Heart left ventricle (tissue), 13 donors: ENCODE data around the gene LMCD1.

ENCODE experiments used
- POLR2A ChIP-seq, 2 donors: fragments of 450-650 bp; IDR thresholded peaks; one replicate each; pipeline ENCODE4 v1.6.1; 2017; ENCODE audit warnings: antibody characterized with exemption in 2 of 2, mild to moderate bottlenecking in 2 of 2, moderate library complexity in 2 of 2
- TF ChIP-seq, protein P1 (sequence below), 12 donors: fragments of 200-600 bp; sonication (generic) in 4 of 12; IDR thresholded peaks; one replicate each; pipeline versions ENCODE4 v1.5.0 to v1.8.0; 2018 to 2022; ENCODE audit warnings: antibody characterized with exemption in 12 of 12, mild to moderate bottlenecking in 5 of 12
- donor health status: ischemic (EF 13 %, LVEDD 7.1; RV severe dilation, severe dysfunction).
- donor health status: DM: no; HTN: yes; CAD: no.
- donor health status: DM: no; HTN: no; CAD: no.
- donor health status: ischemic (EF 25% LVEDD 6.9; RV normal size, moderate dysfunction).
- donor health status: ischemic (EF 25% LVEDD 5.7; RV mildly dilated, moderate dysfunction).
- donor health status: ischemic (EF 35%, LVEDD 5.7; RV mildly dilated, moderate dysfunction).
- donor health status: nonischemic (EF 11% LVEDD 7.7; RV severe dilation, severe dysfunction).
- donor health status: DM: yes; HTN: yes; CAD: no.
- donor health status: PGD.
- donor health status: ischemic (EF 29% LVEDD 5.4; RV normal size, mild dysfunction).
- donor health status: nonischemic (EF 23%, LVEDD 6.1; RV moderate dilation, normal function).

DNA sequence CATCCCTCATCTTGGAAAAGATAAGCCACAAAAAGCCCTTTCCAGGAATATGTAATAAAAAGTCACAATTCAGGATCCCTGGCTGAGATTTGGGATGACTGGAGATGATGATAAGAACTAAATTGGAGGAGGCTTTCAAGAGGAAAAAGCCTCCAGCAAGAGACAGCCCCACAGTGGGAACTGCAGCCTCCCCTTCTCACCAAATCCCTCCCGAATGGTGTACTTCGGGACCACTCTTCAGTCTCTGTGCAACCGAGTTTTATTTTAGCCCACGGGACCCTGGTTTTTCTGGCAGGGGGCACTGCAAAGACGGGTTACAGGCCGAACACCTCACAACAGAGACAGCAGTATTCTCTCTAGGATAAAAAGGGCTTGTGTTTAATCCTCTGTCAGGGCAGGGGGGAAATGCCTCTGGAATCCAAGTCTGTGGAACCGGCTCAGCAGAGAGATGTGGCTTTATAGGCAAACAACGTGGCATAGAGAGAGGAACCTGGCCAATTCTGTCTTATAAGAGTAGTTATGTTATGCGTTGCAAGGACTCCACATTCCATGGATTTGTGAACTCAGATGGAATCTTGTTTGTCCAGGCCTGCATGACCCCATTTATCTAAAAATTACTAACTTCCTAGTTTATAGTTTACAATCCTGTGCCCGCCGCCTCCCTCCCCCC lies 1.2 kb upstream of the LMCD1 start:
- TF ChIP-seq, protein P1, sequence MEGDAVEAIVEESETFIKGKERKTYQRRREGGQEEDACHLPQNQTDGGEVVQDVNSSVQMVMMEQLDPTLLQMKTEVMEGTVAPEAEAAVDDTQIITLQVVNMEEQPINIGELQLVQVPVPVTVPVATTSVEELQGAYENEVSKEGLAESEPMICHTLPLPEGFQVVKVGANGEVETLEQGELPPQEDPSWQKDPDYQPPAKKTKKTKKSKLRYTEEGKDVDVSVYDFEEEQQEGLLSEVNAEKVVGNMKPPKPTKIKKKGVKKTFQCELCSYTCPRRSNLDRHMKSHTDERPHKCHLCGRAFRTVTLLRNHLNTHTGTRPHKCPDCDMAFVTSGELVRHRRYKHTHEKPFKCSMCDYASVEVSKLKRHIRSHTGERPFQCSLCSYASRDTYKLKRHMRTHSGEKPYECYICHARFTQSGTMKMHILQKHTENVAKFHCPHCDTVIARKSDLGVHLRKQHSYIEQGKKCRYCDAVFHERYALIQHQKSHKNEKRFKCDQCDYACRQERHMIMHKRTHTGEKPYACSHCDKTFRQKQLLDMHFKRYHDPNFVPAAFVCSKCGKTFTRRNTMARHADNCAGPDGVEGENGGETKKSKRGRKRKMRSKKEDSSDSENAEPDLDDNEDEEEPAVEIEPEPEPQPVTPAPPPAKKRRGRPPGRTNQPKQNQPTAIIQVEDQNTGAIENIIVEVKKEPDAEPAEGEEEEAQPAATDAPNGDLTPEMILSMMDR (IDR thresholded peaks at IDR 0.05), result no peak
- no peak for TF ChIP-seq POLR2A (IDR thresholded peaks at IDR 0.05)
